OCI-M2 (cell line): Measurements from ENCODE around the gene BPI.
"Not testable (repeated sequence)": the region's sequence is repeated elsewhere in the genome, so short reads cannot be mapped to it uniquely, and the experiment has no call there.

Experiments used
- DNase-seq: peaks from one replicate; lab custom pipeline; 2025; ENCODE audit not compliant: unreplicated experiment; lab: John Stamatoyannopoulos, UW

Gene BPI

GRCh38 chr20:38331814-38332213, 27.9 kb downstream of the BPI start:
- DNase-seq, result no peak

DNA sequence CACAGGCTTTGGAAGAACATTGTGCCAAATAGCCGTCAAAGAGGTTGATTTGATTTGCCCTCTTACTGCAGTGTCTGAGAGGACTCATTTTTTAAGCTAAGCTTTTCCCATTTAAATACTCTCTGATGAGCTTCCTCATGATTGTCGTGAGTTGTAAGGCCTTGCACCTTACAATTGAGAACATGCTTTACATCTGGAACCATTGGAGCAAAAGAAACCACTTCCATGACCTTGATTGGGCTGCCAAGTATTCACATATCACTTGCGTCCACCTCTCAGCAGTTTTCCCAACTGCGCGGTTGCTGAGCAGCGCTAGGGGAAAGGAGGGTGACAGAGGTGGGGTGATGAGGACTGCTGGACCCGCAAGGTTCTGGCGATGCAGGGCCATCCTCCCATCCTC, 30.1 kb downstream of the BPI start:
- DNase-seq, result no peak

DNA sequence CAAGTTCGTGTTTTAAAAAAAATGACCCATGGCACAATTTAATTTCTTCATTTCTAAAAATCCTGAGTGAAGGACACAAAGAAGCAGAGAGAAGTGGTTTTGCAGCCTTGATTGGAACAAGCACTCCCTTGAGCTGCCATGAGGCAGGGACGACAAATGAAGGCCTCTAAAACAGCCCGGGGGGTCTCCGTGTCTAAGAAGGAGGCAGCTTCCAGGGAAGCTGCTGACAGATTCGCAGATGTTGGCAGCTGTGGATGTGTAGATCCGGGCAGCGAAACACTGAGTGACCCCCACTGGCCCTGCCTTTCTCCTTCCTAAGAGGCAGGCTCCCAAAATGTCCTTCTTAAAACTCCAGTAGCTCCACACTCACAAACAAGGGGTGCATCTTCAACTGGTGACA, 32.8 kb downstream of the BPI start:
- DNase-seq, result no peak

DNA sequence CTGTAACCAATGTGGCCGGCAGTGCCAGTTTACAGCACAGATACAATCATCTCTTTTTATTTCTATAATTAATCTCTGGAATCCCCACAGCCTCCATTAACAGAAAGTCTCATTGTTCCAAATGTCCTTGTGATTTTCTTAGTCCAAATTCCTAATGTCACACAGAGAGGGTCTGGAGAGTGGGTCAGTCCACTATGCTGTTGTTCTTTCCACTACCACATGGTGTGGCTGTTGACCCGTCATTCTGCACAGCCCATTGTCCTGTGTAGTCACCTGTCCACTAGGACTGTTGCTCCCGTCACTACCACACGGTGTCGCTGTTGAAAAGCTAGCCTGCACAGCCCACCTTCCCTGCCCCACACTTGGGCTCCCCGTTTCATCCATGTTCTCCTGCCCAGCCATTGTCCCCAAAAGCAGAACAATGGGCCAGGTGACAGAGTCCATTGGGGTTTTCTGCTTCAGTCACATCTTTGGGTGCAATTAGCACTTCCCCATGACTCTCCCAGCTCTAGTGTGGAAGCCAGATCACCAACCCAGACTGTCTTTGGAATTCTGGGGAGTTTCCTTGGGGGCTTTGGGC, 33.7 kb downstream of the BPI start:
- no peak for DNase-seq

DNA sequence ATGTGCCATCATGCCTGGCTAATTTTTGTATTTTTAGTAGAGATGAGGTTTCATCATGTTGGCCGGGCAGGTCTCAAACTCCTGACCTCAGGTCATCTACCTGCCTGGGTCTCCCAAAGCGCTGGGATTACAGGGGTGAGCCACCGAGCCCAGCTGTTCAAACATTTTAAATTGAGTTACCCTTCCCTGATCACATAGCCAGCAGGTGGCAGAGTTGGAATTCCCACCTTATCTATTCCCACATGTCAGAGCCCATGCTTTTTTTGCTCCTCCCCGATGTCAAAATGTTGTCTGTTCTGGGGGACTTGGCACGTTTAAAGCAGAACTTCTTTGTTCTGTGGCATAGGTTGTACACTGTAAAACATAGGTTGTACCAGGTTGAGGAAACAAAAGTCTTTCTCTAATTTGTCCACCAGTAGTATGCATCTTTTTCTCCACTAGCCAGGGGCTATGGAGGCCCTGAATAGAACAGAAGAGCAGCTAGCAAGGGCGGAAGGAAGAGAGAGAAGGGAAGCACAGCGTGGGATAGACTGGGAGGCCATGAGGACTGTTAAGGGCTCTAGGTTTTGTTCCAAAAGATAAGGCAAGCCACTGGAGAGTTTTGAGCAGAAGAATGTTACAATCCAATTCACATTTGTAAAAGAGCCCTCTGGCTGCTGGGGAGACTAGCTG, 35.0 kb downstream of the BPI start:
- DNase-seq, result no peak

GRCh38 chr20:38339521-38339896, 35.6 kb downstream of the BPI start:
- DNase-seq, result not testable (repeated sequence)

GRCh38 chr20:38339997-38340396, 36.0 kb downstream of the BPI start:
- no peak for DNase-seq

- no peak for DNase-seq
Observed at GRCh38 chr20:38340693-38341092, 36.7 kb downstream of the BPI start.

GRCh38 chr20:38342216-38342615, 38.3 kb downstream of the BPI start:
- no peak for DNase-seq

GRCh38 chr20:38342713-38343310, 38.9 kb downstream of the BPI start:
- DNase-seq, result no peak

GRCh38 chr20:38343311-38344106, 39.6 kb downstream of the BPI start:
- no peak for DNase-seq

GRCh38 chr20:38344107-38344701, 40.2 kb downstream of the BPI start:
- DNase-seq, result no peak

DNA sequence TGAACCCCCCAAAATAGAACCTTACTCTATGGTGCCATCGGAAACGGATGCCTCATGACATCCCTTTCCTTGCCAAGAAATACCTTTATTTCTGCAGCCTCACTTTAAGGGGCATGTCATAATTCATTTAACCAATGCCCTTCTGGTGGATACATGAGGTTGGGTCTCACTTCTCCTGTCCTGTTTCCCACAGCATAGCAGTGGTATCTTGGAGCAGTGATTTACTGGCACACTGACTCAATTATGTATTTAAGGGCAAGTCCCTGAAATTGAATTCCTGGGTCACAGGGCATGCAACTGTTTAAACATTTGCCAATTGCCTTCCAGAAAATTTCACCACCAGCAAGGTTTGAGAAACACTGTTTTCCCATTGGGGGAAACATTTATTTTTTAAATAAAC, 41.7 kb downstream of the BPI start:
- no peak for DNase-seq

DNA sequence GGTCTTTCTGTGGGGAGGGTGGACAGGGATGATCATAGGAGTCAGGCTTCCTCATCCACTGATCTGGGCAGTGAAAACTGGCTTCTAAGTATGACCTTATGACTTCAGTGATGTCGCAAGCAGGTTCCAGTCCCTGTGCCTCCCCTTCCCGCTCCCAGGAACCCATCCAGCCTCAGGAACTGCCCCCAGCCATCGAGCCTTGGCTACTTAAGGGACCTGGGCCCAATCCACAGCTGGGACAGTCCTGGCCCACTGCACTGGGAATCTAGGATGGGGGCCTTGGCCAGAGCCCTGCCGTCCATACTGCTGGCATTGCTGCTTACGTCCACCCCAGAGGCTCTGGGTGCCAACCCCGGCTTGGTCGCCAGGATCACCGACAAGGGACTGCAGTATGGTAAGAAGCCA, 42.3 kb downstream of the BPI start, which contains the start of gene LBP:
TSS of gene LBP (plus strand) at position 236 of the 405 bp plus-strand sequence. CDS start at position 271, 35 bp downstream.
- no peak for DNase-seq

GRCh38 chr20:38346741-38347140, 42.8 kb downstream of the BPI start:
- DNase-seq, result no peak

GRCh38 chr20:38349856-38350255, 45.9 kb downstream of the BPI start:
- DNase-seq, result no peak

DNA sequence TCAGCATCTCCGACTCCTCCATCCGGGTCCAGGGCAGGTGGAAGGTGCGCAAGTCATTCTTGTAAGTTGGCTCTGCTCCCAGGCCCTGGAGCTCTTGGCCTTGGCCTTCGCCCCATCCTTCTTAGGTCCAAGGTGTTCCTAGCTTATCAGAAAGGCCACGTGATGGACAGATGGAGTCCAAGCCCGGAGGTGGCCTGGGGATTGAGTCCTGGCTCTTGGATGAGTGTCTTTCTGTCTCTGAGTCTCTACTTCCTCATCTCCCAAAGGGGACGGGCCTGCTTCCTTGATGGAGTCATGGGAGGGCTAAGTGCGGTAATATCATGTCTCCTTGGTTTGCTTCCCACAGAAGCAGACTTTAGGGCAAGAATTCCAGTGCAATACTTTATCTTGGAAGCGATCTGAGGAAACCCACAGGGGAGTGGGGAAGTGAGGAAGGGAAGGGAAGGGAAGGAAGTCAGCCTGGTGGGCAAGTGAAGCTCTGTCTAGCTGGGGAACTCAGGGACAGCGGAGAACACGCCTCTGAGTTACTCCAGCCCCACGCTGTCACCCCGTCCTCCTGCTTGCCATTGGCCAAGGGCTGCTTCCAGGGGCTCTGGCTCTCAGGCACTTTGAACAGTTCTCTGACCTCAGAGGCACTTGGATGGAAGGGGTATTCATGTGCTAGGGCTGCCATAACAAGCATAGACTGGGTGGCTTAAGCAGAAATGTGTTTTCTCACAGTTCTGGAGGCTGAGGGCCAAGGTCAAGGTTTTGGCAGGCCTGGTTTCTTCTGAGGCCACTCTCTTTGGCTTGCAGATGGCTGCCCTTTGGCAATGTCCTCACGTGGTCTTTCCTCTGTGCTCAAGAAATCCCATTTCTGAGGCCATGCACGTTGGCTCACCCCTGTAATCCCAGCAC, 47.2 kb downstream of the BPI start:
- DNase-seq, result no peak

- no peak for DNase-seq
Observed at GRCh38 chr20:38353316-38353715, 49.4 kb downstream of the BPI start.

- no peak for DNase-seq
Observed at GRCh38 chr20:38354227-38354626, 50.3 kb downstream of the BPI start.
